ENCODE measurements around the gene SPAST.

Gene SPAST

GRCh38 chr2:32060266-32060665, 3.1 kb upstream of the SPAST start:
- no peaks in the 10 kb centered on the region for H3K27me3 ChIP-seq (ENCODE audit: insufficient read depth, poor library complexity, severe bottlenecking)
- H3K4me3 ChIP-seq (replicated peaks; ENCODE audit: insufficient read depth, low read length), result no peak overlapping the region
- TF ChIP-seq GABPA (IDR thresholded peaks at IDR 0.05; ENCODE audit: low read depth), result no peak
- no peak for TF ChIP-seq SPI1 (IDR thresholded peaks at IDR 0.05; ENCODE audit: borderline replicate concordance, low read depth)
- TF ChIP-seq REST (IDR thresholded peaks at IDR 0.05; ENCODE audit: insufficient replicate concordance, low read depth), result no peak
- TF ChIP-seq CTCF (IDR thresholded peaks at IDR 0.05; ENCODE audit: insufficient read depth, low read length), result no peak
- no peak for TF ChIP-seq POLR2AphosphoS5 (IDR thresholded peaks at IDR 0.05; ENCODE audit: low read depth)

GRCh38 chr2:32061430-32061829, 1.9 kb upstream of the SPAST start:
- TF ChIP-seq SPI1 (IDR thresholded peaks at IDR 0.05; ENCODE audit: borderline replicate concordance, low read depth) (no peak), REST (IDR thresholded peaks at IDR 0.05; ENCODE audit: insufficient replicate concordance, low read depth) (no peak), POLR2AphosphoS5 (IDR thresholded peaks at IDR 0.05; ENCODE audit: low read depth) (no peak), GABPA (IDR thresholded peaks at IDR 0.05; ENCODE audit: low read depth) (no peak)
- no peak for DNase-seq (ENCODE audit: low read depth in 1 of 2, low spot score in 1 of 2)
- Histone ChIP-seq H3K27me3 (ENCODE audit: insufficient read depth, poor library complexity, severe bottlenecking) (no peaks in the 10 kb centered on the region), H3K27ac (replicated peaks) (no peak overlapping the region), H3K4me3 (replicated peaks; ENCODE audit: insufficient read depth, low read length) (no peak overlapping the region)

More at GRCh38 chr2:32060266-32060665, 3.1 kb upstream of the SPAST start:
- no peak for DNase-seq (ENCODE audit: low read depth in 1 of 2, low spot score in 1 of 2)
- H3K27ac ChIP-seq (replicated peaks), result no peak overlapping the region

GRCh38 chr2:32061973-32062861, 1.1 kb upstream of the SPAST start:
- Histone ChIP-seq H3K4me3 (replicated peaks; ENCODE audit: insufficient read depth, low read length) (peak overlapping the region; percentile 85), H3K27me3 (ENCODE audit: insufficient read depth, poor library complexity, severe bottlenecking) (no peaks in the 10 kb centered on the region), H3K27ac (replicated peaks) (peak overlapping the region; percentile 92)
- peak; percentile 18 to 37 for DNase-seq (ENCODE audit: low read depth in 1 of 2, low spot score in 1 of 2)
- no peak for TF ChIP-seq GABPA (IDR thresholded peaks at IDR 0.05; ENCODE audit: low read depth)
- no peak for TF ChIP-seq POLR2AphosphoS5 (IDR thresholded peaks at IDR 0.05; ENCODE audit: low read depth)
- no peak for TF ChIP-seq REST (IDR thresholded peaks at IDR 0.05; ENCODE audit: insufficient replicate concordance, low read depth)
- TF ChIP-seq SPI1 (IDR thresholded peaks at IDR 0.05; ENCODE audit: borderline replicate concordance, low read depth), result no peak
- no peak for TF ChIP-seq CTCF (IDR thresholded peaks at IDR 0.05; ENCODE audit: insufficient read depth, low read length)

Data from HL-60 (cell line).